Fibroblast of lung (primary cell): ENCODE measurements around the gene CELA3A.
"Not testable (repeated sequence)": the region's sequence is repeated elsewhere in the genome, so short reads cannot be mapped to it uniquely, and the experiment has no call there.

ENCODE experiments used
- EZH2 ChIP-seq: IDR thresholded peaks from 2 replicates; pipeline ENCODE4 v1.5.1; 2012; ENCODE audit warnings: low read length, control low read depth, mild to moderate bottlenecking; ENCODE audit errors: missing control alignments
- TF ChIP-seq, protein P1 (sequence below), 2 donors: IDR thresholded peaks in 1 of 2; conservative IDR thresholded peaks in 1 of 2; 1 replicate in 1 of 2; 2 replicates in 1 of 2; pipeline ENCODE4 v1.5.1; 2011 to 2012; ENCODE audit warnings: low read length in 2 of 2, control low read depth in 1 of 2, inconsistent platforms in 1 of 2, low read depth in 1 of 2, mild to moderate bottlenecking in 1 of 2

DNA sequence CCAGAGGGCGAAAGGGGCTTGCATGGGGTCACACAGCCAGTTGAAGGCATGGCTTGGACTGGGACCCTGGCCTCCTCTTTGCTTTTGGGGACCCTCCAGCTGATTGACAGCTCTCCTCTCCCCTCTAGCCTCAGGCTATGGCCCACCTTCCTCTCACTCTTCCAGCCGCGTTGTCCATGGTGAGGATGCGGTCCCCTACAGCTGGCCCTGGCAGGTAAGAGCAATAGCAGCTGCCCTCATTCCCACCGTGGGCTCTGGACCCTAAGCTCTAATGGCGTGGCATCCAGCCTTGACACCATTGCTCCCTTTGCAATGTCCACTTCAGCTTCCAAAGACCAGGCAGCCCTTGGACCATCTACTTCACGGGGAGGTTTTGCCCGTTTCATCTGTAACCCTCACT lies 1.4 kb downstream of the CELA3A start:
- TF ChIP-seq, protein P1, sequence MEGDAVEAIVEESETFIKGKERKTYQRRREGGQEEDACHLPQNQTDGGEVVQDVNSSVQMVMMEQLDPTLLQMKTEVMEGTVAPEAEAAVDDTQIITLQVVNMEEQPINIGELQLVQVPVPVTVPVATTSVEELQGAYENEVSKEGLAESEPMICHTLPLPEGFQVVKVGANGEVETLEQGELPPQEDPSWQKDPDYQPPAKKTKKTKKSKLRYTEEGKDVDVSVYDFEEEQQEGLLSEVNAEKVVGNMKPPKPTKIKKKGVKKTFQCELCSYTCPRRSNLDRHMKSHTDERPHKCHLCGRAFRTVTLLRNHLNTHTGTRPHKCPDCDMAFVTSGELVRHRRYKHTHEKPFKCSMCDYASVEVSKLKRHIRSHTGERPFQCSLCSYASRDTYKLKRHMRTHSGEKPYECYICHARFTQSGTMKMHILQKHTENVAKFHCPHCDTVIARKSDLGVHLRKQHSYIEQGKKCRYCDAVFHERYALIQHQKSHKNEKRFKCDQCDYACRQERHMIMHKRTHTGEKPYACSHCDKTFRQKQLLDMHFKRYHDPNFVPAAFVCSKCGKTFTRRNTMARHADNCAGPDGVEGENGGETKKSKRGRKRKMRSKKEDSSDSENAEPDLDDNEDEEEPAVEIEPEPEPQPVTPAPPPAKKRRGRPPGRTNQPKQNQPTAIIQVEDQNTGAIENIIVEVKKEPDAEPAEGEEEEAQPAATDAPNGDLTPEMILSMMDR (conservative IDR thresholded peaks at IDR 0.05 in 1 of 2, IDR thresholded peaks at IDR 0.05 in 1 of 2; ENCODE audit: low read depth in 1 of 2, low read length in 2 of 2): not testable (repeated sequence)
- TF ChIP-seq EZH2: not testable (repeated sequence)
